GM18873 (cell line): ENCODE data around the gene LSR.
"Not testable (repeated sequence)": the region's sequence is repeated elsewhere in the genome, so short reads cannot be mapped to it uniquely, and the experiment has no call there.

Experiments
- ATAC-seq: cut with Tn5 transposase; IDR thresholded peaks from one replicate; pipeline ENCODE4 v1.9.1; 2021; ENCODE audit warnings: mild to moderate bottlenecking, moderate library complexity, moderate number of reproducible peaks; ENCODE audit not compliant: unreplicated experiment, low FRiP score

LSR gene

GRCh38 chr19:35216833-35217648 lies 31.8 kb upstream of the LSR start:
- ATAC-seq, result no peak

DNA sequence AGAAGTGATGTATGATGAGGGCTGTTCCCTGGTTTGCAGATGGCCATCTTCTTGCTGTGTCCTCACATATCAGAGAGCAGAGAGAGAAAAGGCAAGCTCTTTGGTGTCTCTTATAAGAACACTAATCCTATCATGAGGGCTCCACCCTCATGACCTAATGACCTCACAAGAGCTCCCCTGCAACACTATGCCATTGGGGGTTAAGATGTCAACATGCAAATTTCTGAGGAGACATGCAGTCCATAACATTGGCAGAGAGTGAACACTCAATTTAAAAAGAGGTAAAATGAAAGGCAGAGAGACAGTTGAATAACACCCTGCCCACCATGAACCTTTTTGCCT lies 31.2 kb upstream of the LSR start:
- ATAC-seq, result no peak

GRCh38 chr19:35219008-35219407 lies 29.8 kb upstream of the LSR start:
- no peak for ATAC-seq

DNA sequence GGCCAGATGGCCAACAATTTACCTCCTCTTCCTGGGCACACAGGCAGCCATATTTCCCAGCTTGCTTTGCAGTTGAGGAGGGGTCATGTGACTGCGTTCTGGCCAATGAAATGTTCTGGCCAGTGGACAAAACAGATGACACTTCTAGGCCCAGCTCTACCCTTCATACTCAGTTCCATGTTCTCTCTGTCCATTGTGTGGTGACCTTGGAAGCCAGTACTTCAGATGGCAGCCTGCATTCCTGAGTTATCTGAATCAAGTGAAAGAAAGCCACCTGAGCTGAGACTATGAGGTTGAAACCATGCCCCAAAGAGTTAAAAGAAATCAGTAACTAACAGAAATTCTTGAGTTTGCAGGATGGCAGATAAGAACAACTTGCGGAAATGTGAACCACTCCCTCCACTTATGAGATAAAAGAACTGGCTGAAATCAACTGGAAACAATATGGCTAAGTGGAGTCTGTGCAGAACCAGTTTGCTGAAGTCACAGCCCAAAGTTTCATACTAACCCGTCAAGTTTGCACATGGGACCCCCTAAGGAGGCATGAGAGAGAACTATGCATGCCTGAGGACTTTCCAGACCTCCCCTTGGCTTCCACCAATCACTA lies 28.4 kb upstream of the LSR start:
- ATAC-seq, result no peak

GRCh38 chr19:35220973-35221590 lies 27.7 kb upstream of the LSR start:
- not testable (repeated sequence) for ATAC-seq

DNA sequence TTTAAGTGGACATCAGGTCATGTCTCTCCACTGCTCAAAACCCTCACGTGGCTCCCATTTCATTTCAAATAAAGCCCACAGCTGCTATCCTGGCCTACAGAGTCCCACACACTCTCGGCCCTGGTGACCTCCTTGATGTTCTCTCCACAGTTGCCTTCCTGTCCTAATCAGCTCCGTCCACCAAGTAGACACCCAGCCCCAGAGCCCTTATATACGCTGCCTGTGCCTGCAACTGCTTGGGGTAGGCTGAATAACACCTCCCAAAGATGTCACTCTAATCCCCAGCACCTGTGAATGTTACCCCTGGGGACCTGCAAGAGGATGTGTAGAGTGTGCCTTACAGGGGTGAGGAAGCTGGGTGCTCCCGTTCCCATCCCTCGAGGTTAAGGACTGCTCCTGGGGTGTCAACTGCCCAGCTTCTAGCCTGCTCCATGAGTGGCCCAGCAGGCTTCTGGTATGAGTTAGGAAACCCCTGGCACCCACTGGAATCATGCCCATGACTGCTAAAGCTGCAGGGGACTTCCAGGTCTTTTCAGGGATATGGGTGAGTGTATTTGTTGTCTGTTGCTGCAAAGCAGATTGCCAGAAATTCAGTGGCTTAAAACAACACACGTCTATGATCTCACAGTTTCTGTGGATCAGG lies 26.3 kb upstream of the LSR start:
- ATAC-seq, result no peak

DNA sequence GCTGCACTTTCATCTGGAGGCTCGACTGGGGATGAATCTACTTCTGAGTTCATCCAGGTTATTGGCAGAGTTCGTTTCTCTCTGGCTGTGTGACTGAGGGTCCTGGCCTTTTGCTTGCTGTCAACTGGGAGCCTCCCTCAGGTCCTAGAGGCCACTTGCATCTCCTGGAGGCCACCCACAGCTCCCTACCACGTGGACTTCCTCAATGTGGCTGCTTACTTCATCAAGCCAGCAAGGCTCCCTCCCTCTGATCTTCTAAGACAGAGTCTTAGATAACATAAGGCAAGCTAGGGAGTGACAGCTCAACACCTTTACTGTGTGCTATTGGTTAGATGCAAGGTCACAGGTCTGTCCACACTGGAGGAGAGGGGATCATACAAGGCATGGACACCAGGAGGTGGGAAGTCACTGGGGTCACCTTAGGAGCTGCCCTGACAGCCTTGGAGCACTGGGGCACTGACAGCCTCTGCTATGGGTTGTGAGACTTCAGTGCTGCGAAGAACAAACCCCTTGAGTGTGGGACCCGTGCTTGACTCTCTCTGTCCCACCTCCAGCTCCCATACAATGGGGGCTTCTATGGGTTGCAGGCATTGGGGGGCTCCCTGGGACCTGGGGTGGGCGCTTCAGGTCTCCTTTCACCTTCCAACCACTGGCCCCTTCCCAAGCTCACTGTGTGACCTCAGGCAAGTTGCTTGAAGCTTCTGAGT lies 25.6 kb upstream of the LSR start:
- ATAC-seq, result no peak

GRCh38 chr19:35223862-35224505 lies 24.8 kb upstream of the LSR start:
- ATAC-seq, result no peak

DNA sequence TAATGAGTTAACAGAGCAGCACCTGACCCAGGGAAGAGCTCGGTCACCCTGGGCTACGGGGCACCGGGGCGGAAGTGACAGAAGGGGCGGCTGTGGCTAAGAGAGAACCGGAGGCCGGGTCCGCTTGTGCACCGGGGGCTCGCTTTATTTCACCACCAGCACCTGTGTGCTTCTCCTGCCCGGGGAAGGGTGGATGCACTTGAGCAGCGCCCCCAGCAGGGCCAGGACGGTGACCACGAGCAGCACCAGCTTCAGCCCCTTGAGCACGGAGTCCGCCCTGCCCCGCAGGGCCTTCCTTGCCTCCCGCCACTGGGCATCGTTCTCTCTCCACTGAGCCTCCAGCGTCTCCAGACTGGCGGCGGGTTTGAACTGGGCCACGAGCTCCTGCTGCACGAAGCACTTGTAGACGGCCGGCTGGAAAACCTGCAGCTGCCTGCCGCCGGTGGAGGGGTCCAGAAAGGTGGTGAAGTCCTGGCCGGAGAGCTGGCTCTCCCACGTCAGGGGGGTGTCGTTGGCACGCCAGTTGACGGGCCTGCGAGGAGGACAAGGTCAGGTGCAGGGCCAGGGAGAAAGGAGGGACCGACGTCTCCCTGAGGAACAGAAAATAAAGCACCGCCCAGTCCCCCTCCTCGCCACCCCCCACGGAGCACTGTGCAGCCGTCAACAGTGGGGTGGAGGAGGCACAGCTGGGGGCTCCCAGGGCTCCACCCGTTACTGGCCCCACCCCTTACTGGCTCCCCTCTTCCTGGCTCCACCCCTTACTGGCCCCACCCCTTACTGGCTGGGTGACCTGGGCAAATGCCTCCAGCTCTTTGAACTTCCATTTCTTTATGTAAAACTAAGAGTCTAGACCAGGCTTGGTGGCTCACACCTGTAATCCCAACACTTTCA lies 23.9 kb upstream of the LSR start:
- no peak for ATAC-seq

DNA sequence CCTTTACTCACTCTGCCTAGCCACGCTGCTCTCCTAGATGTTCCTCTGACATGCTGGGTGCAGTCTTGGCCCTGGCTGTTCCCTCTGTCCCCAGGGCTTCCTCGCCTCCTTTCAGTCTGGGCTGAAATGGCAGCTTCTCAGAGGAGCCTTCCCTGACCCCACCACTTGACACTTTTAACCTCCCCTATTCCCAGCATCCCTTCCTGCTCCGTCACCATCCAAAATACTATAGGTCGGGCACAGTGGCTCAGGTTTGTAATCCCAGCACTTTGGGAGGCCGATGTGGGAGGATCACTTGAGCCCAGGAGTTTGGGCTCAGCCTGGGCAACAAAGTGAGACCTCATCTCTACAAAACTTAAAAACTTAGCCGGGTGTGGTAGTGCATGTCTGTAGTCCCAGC lies 22.9 kb upstream of the LSR start:
- no peak for ATAC-seq

DNA sequence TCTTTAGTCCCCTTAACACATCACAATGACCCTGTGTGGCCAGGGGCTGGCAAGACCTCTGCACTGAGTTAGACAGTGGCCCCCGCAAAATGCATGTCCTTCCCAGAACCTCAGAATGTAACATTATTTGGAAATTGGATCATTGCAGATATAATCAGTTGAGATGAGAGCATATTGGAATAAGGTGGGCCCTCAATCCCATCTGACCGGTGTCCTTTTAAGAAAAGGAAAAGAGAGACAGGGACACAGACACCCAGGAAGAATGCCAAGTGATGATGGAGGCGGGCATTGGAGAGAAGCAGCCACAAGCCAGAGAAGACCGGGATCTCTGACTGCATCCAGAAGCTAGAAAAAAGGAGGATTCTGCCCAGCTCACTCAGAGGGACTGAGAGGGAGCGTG lies 22.1 kb upstream of the LSR start:
- no peak for ATAC-seq

GRCh38 chr19:35228177-35228930 lies 20.4 kb upstream of the LSR start, which contains the start of gene FAM187B:
FAM187B (minus strand) TSS chr19:35228739; CDS start chr19:35228680, 59 bp downstream.
- no peak for ATAC-seq

- ATAC-seq, result no peak
Observed at GRCh38 chr19:35229601-35230000, 19.2 kb upstream of the LSR start.

- no peak for ATAC-seq
Observed at GRCh38 chr19:35231956-35232645, 16.7 kb upstream of the LSR start.

GRCh38 chr19:35232912-35233311 lies 15.9 kb upstream of the LSR start:
- no peak for ATAC-seq

- no peak for ATAC-seq
Observed at GRCh38 chr19:35236638-35237400, 12.0 kb upstream of the LSR start.

- not testable (repeated sequence) for ATAC-seq
Observed at GRCh38 chr19:35239597-35239996, 9.2 kb upstream of the LSR start.
